ENCODE measurements around the gene FANCD2. TPM values are rescaled to one million over a fixed set of nuclear protein-coding genes. Genes with fewer than 3 reads are reported as not detected.

FANCD2 gene
- total and polyA plus RNA-seq, 2 experiments from 2014 or later = 61.5 to 71.6 TPM

DNA sequence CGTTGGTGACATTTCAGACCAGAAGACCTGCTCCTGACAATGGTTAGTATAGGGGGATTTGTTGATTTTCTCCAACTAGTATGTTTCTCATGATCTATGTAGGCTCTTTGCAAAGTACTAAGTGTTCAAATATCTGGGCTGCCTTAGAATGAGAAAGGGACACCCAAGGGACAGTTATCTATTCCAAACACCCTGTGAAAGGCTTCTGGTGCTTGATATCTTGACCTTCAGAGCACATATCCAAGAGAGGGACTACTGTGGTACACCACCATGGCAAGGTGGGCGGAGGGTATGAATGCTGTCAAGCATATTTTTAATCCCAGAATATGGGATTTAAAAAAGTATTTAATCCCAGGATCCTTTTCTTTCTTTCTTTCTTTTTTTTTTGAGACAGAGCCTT lies 80.7 kb downstream of the FANCD2 start:
- H3K9me2 ChIP-seq (ENCODE audit: insufficient read depth) = no peaks in the 10 kb centered on the region
- no peaks in the 10 kb centered on the region for H4K20me1 ChIP-seq (replicated peaks; ENCODE audit: insufficient read depth)
- H3K4me1 ChIP-seq (ENCODE audit: insufficient read depth) = no peaks in the 10 kb centered on the region
- H3K79me2 ChIP-seq (replicated peaks; ENCODE audit: insufficient read depth) = no peaks in the 10 kb centered on the region
- Mint-ChIP-seq H3K9me3 (no peaks in the 10 kb centered on the region), H3K27ac (no peak overlapping the region), H3K27me3 (ENCODE audit: insufficient read depth, low read depth, poor library complexity) (no peaks in the 10 kb centered on the region), H3K4me3 (no peak overlapping the region), H3K36me3 (ENCODE audit: low read depth) (peaks cover 2% of the 10 kb centered on the region; the same call in 2 of the 3 replicates), H3K4me1 (no peaks in the 10 kb centered on the region)
- H3F3A ChIP-seq (replicated peaks; ENCODE audit: low read depth) = no peaks in the 10 kb centered on the region
- DNase-seq (ENCODE audit: low spot score) = no peak
- H3K27ac ChIP-seq (ENCODE audit: low read depth) = no peak overlapping the region
- no peak overlapping the region for H3K4me3 ChIP-seq
- H3K36me3 ChIP-seq (ENCODE audit: insufficient read depth) = no peaks in the 10 kb centered on the region
- no peak overlapping the region for H2AFZ ChIP-seq
- no peaks in the 10 kb centered on the region for H3K27me3 ChIP-seq (ENCODE audit: insufficient read depth)
- ATAC-seq = no peak
- H3K4me2 ChIP-seq = no peak overlapping the region
- TF ChIP-seq JUNB (IDR thresholded peaks at IDR 0.05; ENCODE audit: unreplicated experiment) = no peak
- TF ChIP-seq NANOG (IDR thresholded peaks at IDR 0.05; ENCODE audit: borderline replicate concordance) = no peak
- TF ChIP-seq EZH2phosphoT487 (IDR thresholded peaks at IDR 0.05; ENCODE audit: unreplicated experiment) = no peak
- TF ChIP-seq, protein P1, sequence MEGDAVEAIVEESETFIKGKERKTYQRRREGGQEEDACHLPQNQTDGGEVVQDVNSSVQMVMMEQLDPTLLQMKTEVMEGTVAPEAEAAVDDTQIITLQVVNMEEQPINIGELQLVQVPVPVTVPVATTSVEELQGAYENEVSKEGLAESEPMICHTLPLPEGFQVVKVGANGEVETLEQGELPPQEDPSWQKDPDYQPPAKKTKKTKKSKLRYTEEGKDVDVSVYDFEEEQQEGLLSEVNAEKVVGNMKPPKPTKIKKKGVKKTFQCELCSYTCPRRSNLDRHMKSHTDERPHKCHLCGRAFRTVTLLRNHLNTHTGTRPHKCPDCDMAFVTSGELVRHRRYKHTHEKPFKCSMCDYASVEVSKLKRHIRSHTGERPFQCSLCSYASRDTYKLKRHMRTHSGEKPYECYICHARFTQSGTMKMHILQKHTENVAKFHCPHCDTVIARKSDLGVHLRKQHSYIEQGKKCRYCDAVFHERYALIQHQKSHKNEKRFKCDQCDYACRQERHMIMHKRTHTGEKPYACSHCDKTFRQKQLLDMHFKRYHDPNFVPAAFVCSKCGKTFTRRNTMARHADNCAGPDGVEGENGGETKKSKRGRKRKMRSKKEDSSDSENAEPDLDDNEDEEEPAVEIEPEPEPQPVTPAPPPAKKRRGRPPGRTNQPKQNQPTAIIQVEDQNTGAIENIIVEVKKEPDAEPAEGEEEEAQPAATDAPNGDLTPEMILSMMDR (conservative IDR thresholded peaks at IDR 0.05; ENCODE audit: low read depth in 2 of 2) = no peak
- TF ChIP-seq CREB1 (CRISPR knock-in tag; IDR thresholded peaks at IDR 0.05; ENCODE audit: low read depth) = no peak
- no peak for TF ChIP-seq EZH2 (IDR thresholded peaks at IDR 0.05; ENCODE audit: low read depth, unreplicated experiment)
- no peak for TF ChIP-seq ZNF331 (CRISPR knock-in tag; IDR thresholded peaks at IDR 0.05; ENCODE audit: low read depth)
- TF ChIP-seq, protein P2, sequence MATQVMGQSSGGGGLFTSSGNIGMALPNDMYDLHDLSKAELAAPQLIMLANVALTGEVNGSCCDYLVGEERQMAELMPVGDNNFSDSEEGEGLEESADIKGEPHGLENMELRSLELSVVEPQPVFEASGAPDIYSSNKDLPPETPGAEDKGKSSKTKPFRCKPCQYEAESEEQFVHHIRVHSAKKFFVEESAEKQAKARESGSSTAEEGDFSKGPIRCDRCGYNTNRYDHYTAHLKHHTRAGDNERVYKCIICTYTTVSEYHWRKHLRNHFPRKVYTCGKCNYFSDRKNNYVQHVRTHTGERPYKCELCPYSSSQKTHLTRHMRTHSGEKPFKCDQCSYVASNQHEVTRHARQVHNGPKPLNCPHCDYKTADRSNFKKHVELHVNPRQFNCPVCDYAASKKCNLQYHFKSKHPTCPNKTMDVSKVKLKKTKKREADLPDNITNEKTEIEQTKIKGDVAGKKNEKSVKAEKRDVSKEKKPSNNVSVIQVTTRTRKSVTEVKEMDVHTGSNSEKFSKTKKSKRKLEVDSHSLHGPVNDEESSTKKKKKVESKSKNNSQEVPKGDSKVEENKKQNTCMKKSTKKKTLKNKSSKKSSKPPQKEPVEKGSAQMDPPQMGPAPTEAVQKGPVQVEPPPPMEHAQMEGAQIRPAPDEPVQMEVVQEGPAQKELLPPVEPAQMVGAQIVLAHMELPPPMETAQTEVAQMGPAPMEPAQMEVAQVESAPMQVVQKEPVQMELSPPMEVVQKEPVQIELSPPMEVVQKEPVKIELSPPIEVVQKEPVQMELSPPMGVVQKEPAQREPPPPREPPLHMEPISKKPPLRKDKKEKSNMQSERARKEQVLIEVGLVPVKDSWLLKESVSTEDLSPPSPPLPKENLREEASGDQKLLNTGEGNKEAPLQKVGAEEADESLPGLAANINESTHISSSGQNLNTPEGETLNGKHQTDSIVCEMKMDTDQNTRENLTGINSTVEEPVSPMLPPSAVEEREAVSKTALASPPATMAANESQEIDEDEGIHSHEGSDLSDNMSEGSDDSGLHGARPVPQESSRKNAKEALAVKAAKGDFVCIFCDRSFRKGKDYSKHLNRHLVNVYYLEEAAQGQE (IDR thresholded peaks at IDR 0.05; ENCODE audit: unreplicated experiment) = no peak
- TF ChIP-seq, protein P3, sequence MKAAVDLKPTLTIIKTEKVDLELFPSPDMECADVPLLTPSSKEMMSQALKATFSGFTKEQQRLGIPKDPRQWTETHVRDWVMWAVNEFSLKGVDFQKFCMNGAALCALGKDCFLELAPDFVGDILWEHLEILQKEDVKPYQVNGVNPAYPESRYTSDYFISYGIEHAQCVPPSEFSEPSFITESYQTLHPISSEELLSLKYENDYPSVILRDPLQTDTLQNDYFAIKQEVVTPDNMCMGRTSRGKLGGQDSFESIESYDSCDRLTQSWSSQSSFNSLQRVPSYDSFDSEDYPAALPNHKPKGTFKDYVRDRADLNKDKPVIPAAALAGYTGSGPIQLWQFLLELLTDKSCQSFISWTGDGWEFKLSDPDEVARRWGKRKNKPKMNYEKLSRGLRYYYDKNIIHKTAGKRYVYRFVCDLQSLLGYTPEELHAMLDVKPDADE (IDR thresholded peaks at IDR 0.05) = no peak
- no peak for TF ChIP-seq STAT1 (IDR thresholded peaks at IDR 0.05; ENCODE audit: unreplicated experiment)
- TF ChIP-seq, protein P4, sequence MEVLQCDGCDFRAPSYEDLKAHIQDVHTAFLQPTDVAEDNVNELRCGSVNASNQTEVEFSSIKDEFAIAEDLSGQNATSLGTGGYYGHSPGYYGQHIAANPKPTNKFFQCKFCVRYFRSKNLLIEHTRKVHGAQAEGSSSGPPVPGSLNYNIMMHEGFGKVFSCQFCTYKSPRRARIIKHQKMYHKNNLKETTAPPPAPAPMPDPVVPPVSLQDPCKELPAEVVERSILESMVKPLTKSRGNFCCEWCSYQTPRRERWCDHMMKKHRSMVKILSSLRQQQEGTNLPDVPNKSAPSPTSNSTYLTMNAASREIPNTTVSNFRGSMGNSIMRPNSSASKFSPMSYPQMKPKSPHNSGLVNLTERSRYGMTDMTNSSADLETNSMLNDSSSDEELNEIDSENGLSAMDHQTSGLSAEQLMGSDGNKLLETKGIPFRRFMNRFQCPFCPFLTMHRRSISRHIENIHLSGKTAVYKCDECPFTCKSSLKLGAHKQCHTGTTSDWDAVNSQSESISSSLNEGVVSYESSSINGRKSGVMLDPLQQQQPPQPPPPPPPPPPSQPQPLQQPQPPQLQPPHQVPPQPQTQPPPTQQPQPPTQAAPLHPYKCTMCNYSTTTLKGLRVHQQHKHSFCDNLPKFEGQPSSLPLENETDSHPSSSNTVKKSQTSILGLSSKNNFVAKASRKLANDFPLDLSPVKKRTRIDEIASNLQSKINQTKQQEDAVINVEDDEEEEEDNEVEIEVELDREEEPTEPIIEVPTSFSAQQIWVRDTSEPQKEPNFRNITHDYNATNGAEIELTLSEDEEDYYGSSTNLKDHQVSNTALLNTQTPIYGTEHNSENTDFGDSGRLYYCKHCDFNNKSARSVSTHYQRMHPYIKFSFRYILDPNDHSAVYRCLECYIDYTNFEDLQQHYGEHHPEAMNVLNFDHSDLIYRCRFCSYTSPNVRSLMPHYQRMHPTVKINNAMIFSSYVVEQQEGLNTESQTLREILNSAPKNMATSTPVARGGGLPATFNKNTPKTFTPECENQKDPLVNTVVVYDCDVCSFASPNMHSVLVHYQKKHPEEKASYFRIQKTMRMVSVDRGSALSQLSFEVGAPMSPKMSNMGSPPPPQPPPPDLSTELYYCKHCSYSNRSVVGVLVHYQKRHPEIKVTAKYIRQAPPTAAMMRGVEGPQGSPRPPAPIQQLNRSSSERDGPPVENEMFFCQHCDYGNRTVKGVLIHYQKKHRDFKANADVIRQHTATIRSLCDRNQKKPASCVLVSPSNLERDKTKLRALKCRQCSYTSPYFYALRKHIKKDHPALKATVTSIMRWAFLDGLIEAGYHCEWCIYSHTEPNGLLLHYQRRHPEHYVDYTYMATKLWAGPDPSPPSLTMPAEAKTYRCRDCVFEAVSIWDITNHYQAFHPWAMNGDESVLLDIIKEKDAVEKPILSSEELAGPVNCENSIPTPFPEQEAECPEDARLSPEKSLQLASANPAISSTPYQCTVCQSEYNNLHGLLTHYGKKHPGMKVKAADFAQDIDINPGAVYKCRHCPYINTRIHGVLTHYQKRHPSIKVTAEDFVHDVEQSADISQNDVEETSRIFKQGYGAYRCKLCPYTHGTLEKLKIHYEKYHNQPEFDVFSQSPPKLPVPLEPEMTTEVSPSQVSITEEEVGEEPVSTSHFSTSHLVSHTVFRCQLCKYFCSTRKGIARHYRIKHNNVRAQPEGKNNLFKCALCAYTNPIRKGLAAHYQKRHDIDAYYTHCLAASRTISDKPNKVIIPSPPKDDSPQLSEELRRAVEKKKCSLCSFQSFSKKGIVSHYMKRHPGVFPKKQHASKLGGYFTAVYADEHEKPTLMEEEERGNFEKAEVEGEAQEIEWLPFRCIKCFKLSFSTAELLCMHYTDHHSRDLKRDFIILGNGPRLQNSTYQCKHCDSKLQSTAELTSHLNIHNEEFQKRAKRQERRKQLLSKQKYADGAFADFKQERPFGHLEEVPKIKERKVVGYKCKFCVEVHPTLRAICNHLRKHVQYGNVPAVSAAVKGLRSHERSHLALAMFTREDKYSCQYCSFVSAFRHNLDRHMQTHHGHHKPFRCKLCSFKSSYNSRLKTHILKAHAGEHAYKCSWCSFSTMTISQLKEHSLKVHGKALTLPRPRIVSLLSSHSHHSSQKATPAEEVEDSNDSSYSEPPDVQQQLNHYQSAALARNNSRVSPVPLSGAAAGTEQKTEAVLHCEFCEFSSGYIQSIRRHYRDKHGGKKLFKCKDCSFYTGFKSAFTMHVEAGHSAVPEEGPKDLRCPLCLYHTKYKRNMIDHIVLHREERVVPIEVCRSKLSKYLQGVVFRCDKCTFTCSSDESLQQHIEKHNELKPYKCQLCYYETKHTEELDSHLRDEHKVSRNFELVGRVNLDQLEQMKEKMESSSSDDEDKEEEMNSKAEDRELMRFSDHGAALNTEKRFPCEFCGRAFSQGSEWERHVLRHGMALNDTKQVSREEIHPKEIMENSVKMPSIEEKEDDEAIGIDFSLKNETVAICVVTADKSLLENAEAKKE (CRISPR knock-in tag; IDR thresholded peaks at IDR 0.05) = no peak
- no peak for TF ChIP-seq ZNF114 (CRISPR knock-in tag; IDR thresholded peaks at IDR 0.05)
- TF ChIP-seq POLR2AphosphoS5 (IDR thresholded peaks at IDR 0.05; ENCODE audit: low read depth) = no peak
